GM12872 (cell line): ENCODE measurements around the gene KIFC3.

Experiments used
- CTCF ChIP-seq: IDR thresholded peaks from 3 replicates; pipeline ENCODE4 v1.5.1; 2011; ENCODE audit warnings: low read depth, mild to moderate bottlenecking, low read length, moderate library complexity; ENCODE audit not compliant: insufficient read depth

KIFC3 gene

DNA sequence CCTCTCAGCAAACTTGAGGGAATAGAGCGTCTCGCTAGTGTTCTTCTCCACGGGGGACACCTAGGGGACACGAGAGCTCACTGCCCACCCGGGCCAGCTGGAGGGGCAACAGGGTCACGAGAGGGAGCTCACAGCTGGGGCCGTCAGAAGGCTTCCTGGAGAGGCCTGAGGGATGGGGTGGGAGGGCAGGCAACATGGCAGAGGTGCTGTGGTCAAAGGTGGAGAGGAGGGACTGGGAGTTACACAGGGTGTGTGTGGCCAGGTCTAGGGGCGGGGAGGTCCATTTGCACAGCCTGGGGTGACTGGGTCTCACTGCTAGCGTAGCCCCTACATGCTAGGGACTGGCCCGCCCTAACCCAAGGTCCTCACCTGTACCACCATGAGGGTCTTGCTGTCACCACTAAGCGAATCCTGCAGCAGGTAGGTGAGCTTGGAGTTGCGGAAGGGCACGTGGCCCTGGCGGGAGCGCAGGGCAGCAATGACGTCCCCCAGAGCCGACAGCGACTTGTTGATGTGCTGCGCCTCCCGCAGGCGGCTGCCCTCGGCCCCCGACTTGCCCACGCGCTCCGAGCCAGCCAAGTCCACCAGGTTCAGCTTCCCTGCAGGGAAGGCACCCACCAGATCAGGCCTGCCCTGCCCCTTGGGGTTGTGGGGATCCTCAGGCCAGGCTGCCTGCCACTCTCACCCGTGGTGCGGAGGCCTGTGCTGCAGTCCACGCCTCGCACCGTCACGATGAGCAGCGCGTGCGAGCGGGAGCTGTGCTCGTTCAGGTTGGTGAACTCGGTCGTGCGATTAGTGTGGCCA, 41.7 kb downstream of the KIFC3 start:
- TF ChIP-seq CTCF, result no peak

GRCh38 chr16:57759541-57760356, 42.5 kb downstream of the KIFC3 start:
- TF ChIP-seq CTCF, result no peak

DNA sequence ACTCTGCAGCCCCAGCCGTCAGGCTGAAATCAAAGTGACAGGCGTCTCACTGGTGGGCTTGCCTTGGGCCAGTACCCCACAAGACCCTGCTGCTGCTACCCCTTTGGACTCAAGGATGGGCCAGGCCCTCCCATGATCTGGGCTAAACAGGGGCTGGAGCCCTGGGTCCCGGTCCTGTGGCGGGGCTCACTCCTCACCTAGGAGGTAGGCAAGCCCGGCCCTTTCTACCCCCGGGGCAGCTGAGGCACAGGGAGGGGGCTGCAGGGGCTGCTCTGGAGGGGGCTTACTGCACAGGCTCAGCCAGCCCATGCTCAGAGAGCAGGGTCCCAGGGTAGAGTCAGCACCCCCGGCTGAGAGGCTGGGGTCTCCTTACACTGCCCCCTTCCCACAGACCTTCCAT, 43.2 kb downstream of the KIFC3 start:
- no peak for TF ChIP-seq CTCF

GRCh38 chr16:57758331-57759117, 43.8 kb downstream of the KIFC3 start:
- no peak for TF ChIP-seq CTCF

GRCh38 chr16:57757883-57758282, 44.4 kb downstream of the KIFC3 start:
- TF ChIP-seq CTCF, result no peak

DNA sequence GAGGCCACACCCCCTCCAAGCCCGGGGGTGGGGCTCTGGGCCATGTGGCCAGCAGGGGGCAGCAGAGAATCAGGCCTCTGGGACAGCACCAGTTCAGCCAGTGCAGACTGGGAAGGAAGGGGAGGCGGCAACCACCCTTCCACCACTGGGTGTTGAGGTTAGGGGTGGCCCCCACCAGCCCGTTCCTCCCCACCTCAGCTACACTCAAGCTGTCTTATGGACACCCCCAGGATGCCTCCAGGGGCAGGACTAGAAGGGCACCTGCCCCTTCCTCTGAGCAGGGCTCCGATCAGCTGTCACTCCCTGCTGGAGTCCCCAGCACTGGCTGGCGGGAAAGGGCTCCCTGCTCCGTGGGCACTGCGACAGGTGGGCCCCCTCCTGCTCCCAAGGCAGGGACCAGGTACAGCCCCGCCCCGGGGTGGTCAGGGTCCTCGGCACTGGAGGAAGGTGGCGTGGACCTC, 44.9 kb downstream of the KIFC3 start:
- peak; percentile 92 for TF ChIP-seq CTCF
